ENCODE data around the gene MSMP. TPM values are rescaled to one million over a fixed set of nuclear protein-coding genes. Genes with fewer than 3 reads are reported as not detected.
A peak's percentile ranks its signal among the peaks of the same experiment; 100 is the strongest.

Gene MSMP
- total and polyA plus RNA-seq, 9 of the 15 experiments (the other 6 are each of a cell fraction or from before 2014, with no cell fraction given), result 0.60 TPM; not detected in 8

DNA sequence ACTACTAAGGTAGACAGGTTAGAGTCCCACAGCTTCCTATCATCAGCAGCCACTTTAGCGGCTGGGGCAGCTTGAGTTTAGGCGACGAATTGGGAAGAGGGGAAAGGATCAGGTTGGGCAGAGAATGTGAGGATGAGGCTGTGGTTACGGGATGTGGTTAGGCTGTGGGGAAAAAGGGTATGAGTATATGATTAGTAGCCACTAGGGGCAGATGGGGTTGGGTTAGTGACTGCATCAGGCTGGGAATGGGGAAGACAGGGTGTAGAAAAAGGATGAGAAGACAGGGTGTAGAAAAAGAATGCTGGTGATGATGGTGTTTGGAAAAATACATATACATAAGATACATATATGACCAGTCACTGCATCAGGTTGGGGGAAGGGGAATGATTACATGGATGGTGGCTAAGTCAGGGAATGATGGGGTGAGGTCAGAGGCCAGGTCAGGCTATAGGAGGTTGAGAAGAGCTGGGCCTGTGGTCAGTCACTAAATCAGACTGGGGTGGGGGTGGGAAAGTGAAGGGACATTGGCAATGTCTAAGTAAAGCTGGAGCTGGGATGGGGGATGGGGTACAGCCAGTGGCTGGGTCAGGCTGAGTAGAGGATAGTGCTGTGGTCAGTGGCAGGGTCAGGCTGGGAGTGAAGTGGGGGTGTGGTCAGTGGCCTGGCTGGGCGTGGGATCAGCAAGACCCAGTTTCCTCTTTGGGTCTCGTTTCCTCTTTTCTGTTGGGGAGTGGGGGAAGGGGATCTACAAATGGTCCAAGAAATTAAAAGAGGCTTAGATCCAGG, 24.2 kb downstream of the MSMP start (continued):
- TF ChIP-seq, protein P1, sequence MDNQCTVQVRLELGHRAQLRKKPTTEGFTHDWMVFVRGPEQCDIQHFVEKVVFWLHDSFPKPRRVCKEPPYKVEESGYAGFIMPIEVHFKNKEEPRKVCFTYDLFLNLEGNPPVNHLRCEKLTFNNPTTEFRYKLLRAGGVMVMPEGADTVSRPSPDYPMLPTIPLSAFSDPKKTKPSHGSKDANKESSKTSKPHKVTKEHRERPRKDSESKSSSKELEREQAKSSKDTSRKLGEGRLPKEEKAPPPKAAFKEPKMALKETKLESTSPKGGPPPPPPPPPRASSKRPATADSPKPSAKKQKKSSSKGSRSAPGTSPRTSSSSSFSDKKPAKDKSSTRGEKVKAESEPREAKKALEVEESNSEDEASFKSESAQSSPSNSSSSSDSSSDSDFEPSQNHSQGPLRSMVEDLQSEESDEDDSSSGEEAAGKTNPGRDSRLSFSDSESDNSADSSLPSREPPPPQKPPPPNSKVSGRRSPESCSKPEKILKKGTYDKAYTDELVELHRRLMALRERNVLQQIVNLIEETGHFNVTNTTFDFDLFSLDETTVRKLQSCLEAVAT (IDR thresholded peaks at IDR 0.05), result peak; percentile 84 to 95
- peak; percentile 30; the same call in 1 of the 2 replicates for TF ChIP-seq NCOR1 (IDR thresholded peaks at IDR 0.05)
- no peak for TF ChIP-seq NUFIP1 (IDR thresholded peaks at IDR 0.05; ENCODE audit: partially characterized antibody)
- TF ChIP-seq CTBP1 (IDR thresholded peaks at IDR 0.05; ENCODE audit: borderline replicate concordance), result peak; percentile 52; the same call in 1 of the 2 replicates
- TF ChIP-seq SPI1 (IDR thresholded peaks at IDR 0.05; ENCODE audit: borderline replicate concordance, low read depth, low read length), result peak; percentile 91
- TF ChIP-seq RBM39 (optimal IDR thresholded peaks at IDR 0.05; ENCODE audit: low read depth, low read length), result no peak
- TF ChIP-seq ESRRA (IDR thresholded peaks at IDR 0.05; ENCODE audit: borderline replicate concordance, low read depth), result peak; percentile 74; the same call in 1 of the 2 replicates
- no peak for TF ChIP-seq HIVEP1 (CRISPR knock-in tag; IDR thresholded peaks at IDR 0.05)
- peak in 1 of 2 experiments; percentile 39 for TF ChIP-seq NCOA2 (IDR thresholded peaks at IDR 0.05; ENCODE audit: partially characterized antibody in 2 of 2)
- no peak for TF ChIP-seq NFRKB (IDR thresholded peaks at IDR 0.05; ENCODE audit: low read depth)
- TF ChIP-seq NBN (IDR thresholded peaks at IDR 0.05; ENCODE audit: low read depth), result peak; percentile 64
- TF ChIP-seq ZMIZ1 (IDR thresholded peaks at IDR 0.05; ENCODE audit: low read depth in 2 of 2, low read length in 2 of 2), result no peak
- no peak for TF ChIP-seq GTF2F1 (IDR thresholded peaks at IDR 0.05; ENCODE audit: low read depth, low read length)
- peak; percentile 66 for TF ChIP-seq EHMT2 (IDR thresholded peaks at IDR 0.05)
- TF ChIP-seq ZFP91 (CRISPR knock-in tag; IDR thresholded peaks at IDR 0.05), result no peak
- no peak for TF ChIP-seq RBM14 (IDR thresholded peaks at IDR 0.05; ENCODE audit: borderline replicate concordance, insufficient read depth, low read depth, low read length)
- no peak for TF ChIP-seq ZNF280B (CRISPR knock-in tag; IDR thresholded peaks at IDR 0.05)
- TF ChIP-seq KAT2B (IDR thresholded peaks at IDR 0.05; ENCODE audit: low read depth, low read length), result no peak
- no peak for TF ChIP-seq NR3C1 (CRISPR knock-in tag; IDR thresholded peaks at IDR 0.05)
- 0 out of 2 replicates have a peak, but pooled peaks have one; percentile 67 for TF ChIP-seq THRAP3 (IDR thresholded peaks at IDR 0.05; ENCODE audit: borderline replicate concordance)
- TF ChIP-seq FOS (IDR thresholded peaks at IDR 0.05; ENCODE audit: extremely low read depth, insufficient read length), result no peak

All from K562 (cell line).